Smooth muscle cell of the brain vasculature (primary cell): Measurements from ENCODE around the gene FMO2.

ENCODE experiments used
- DNase-seq: peaks from one replicate; pipeline ENCODE4 v3.0.0-alpha.2; 2012; ENCODE audit warnings: low read depth, low spot score

The FMO2 gene

DNA sequence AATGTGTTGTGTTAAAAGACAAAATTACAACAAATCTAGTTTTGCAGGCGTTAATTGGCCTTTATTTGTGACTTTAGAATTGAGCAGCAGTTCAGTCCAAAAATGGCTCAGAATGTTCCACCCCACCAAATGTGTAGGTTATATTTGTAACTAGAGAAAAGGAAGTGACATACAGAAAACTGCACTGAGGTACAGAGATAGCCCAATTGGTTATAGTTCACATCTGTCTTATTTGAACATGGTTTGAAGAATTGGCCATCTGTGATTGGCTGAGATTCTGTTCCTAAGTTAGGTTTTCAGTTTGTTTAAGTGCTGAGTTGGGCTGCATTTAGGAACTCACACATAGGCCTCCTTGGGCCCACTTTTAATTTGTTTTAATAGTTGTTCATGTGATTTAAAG, 12.0 kb upstream of the FMO2 start:
- no peak for DNase-seq

DNA sequence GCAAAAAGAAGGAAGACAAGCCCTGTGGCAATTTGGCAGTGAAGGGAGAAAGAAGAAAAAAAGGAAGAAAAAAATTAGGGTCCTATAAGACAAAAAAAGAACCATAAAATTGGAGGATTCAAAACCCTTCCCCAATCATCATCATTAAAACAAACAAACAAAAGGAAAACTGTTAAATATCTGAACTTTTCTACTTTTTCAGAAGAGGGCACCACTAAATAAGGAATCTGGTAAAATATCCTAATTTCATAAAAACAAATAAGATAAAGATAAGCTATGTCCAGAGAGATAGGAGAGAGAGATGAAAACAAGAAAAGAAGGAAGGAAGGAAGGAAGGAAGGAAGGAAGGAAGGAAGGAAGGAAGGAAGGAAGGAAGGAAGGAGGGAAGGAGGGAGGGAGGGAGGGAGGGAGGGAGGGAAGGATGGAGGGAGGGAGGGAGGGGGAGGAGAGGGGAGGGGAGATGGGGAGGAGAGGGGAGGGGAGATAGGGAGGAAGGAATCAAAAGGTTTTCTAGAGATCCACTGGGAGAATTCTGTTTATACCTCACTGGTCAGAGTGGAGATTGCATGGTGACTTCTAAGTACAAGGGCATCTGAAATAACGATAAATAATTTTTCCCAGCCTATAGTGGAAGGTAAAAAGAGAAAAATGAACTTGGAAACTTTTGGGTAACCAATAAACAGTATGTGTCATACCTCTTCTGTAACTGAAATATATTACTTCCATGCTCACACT, 10.4 kb upstream of the FMO2 start:
- DNase-seq, result no peak

DNA sequence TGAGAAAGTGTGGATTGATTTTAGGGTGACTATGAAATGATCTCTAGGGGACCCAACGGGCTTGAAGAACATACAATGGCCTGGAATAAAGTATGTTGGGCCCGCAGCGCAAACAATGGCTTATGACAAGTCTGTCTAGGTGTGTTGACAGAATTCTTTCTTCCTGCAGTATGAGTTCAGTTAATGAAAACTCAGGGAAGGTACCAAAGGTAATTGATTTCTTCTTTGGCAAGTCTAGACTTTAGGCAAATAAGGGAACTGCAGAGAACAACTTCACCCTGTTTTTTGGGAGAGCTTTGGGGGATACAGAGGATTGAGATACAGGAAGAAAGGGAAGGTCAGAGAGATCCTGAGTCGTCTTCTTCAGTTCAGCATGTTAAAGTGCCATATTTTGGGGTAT, 7.8 kb upstream of the FMO2 start:
- no peak for DNase-seq

DNA sequence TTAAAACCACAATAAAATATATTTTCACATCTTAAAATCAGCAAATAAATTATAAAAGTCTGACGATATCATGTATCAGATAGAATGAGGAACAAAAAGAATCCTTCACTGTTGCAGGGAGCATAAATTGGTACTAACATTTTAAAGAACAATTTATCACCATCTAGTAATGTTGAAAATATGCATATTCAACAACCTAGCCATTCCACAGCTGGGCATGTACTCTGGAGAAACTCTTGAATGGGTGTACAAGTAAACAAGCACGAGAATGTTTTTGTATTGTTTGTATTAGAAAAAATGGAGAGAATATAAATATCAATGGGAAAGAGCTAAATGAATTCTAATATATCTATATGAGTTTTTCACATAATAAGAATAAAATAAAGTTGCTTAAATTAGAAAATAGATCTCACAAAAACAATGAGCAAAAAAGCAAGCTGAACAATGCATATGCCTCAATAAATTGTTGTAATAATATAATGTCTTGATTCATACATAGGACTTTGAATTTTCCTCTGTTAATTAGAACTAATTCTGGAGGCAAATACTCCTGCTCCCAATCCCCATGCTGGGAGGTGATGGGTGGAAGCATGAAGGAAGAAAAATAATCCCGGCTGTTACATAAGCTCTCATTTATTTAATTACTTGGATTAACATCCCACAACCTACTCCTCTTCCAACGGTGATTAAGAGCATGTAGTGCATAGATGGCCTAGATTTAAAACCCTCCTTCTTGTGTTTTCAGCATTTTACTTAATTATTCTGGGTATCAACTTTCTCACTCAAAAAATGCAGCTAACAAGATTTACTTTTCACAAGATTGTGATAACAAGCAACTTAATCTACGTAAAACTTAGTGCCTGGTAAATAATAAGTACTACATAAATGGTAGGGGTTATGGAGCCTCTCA, 5.5 kb upstream of the FMO2 start:
- no peak for DNase-seq

DNA sequence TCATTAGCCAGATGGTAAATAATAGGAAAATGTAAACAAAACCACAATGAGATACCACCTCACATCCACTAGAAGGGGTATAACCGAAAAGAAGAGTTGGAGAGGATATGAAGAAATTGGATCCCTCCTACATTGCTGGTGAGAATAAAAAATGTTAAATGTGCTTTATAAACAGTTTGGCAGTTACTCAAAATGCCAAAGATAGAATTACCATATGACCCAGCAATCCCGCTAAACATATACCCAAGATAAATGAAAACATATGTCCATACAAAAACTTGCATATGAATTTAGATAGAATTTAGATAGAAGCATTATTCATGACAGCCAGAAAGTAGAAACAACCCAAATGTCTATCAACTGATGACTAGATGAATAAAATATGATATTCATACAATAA, 4.4 kb upstream of the FMO2 start:
- no peak for DNase-seq

DNA sequence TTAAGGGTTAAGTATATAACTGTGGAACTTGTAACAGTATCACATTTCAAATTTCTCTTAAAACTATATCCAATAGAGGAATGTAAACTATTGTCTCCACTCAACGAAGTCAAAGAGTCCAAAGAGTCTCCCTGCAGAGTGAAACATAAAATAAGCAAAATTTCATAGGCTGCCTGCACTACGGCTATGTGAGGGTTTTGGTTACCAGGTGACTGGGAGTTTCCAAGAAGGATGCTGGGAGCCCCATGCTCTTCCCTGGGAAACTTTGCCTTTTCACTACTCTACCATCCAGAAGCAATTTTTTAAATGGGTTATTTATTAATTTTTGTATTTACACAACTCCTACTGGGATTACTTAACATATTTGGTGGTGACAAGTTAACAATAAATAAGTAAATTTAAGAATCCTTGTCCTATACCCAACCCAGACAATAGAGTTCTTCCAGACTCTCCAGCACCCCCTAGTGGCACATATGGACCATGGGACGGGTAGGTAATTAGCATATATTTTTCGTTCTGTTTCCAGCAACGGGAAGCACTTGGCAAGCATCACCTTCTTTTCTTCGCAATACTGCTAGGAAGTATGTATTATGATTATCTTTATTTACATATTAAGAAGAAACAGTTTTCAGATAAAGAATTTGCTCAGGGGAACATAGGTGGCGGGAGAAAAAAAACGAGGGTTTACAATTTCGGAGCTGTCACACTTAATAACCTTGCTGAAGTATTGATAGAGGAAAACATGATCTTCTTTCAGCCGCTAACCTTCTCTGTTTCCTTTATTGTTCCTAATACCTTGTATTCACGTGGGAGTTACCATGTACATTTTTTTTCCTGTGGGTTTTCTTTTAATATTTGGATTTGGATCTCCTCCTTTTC, 3.5 kb downstream of the FMO2 start:
- peak; percentile 24 for DNase-seq

DNA sequence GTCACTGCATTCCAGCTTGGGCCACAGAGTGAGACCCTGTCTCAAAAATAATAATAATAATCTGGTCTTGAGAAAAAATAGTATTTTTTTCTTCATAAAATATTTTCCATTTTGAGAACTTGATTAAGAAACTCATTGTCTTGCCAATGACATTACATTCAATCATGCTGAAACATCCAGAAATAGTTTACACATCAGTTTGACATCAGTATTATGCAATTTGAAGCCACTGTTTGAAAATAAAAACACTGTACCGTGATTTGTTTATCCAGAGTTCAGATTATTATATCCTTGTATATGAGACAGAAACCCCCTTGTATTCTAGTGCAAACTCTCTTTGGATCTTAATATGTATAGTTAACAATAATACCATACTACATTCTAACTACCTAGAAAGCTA, 6.9 kb downstream of the FMO2 start:
- DNase-seq, result no peak

DNA sequence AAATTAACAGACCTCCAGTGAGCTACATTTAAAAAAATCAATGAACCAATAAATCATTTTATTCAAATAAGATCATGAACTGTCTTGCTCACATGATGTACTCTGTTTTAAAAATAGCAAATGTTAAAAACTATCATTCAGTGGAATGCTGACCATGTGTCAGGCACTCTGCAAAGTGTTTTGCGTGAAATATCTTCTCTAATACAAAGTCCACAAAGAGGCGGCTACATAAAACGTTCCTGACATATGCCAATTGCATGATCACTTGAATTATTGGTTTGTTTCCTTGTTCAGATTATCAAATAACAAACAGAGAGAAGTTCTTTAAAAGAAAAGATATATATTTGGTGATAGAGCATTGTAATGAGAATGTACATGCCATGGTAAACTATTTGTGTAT, 10.7 kb downstream of the FMO2 start:
- DNase-seq, result no peak

DNA sequence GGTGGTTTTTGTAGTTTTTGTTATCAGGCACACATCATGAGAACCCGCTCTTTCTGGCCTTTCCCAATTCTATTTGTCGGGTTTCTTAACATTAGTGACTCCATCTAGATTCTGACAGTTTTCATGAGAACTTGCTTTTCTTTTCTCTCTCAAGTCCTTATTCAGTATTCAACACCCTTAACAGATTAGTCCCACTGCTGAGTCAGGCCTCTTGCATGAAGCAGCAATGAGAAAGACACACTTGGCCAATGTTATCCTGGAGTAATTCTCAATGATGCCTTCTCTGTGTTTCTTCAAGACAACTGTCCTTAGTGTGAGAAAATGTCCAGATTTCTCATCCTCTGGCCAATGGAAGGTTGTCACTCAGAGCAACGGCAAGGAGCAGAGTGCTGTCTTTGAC, 11.3 kb downstream of the FMO2 start:
- no peak for DNase-seq

DNA sequence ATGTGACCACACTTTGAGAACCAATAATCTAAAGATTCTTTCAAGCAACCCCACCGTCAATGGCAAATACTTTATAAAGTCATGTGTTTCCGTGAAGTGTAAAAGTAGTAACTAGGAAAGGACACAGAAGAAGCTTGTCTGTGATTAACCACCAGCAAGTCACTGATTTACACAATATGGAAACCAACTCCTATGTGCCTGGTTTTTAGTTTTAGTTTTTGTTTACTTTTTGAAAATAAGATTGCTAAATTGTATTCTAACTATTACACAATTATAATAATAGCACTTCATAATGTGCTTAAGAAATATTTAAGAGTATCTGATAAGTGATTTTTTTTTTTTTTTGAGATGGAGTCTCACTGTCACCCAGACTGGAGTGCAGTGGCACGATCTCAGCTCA, 13.0 kb downstream of the FMO2 start:
- DNase-seq, result no peak

DNA sequence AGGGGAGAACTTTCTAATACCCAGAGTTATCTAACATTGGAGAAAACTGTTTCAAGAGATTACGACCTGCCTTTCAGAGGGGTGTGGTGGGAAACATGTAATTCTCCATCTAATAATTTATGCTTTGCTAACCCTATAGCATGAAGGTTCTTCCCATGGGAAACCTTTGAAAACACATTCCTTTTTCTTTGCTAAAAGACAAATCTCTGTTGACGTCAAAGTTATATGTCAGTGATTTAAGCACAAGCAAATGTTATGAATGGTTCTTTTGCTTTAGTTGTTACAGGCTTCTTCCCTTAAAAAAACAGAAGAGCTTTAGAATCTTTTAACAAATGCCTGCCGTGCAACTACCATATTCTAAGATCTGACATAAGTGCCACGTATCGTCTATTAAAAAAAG, 19.2 kb downstream of the FMO2 start:
- DNase-seq, result no peak

DNA sequence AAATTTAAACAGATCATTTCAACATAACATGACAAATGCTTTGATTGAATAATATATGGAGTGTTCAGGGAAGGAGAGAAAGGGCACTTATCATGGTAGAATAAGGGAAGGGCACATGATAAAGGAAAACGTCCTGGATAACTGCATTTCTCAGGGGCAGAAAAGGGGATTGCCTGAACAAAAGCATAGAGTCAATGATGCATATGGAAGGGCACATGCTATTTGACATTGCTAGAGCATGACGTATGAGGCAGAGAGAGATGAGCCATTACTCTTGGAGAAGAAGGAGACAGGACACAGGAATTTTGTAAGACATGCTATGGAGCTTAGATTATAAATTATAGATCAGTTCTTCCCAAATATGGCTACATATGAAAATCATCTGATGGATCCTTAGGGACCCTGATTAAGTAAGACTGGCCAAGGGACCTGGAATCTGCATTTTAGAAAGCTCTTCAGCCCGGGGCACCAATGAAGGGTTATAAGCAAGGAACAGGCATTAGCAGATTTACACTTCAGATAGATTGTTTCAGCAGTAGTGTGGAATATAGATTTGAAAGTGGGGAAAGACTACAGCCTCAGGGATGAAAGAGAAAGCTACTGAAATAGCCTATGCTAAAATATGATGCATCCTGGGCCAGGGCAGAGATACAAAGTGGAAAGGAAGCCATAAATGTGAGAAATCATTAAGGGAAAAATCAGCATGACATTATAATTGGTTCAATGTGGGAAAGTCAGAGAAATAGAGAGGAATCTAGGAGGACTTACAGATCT, 21.3 kb downstream of the FMO2 start:
- DNase-seq, result no peak

DNA sequence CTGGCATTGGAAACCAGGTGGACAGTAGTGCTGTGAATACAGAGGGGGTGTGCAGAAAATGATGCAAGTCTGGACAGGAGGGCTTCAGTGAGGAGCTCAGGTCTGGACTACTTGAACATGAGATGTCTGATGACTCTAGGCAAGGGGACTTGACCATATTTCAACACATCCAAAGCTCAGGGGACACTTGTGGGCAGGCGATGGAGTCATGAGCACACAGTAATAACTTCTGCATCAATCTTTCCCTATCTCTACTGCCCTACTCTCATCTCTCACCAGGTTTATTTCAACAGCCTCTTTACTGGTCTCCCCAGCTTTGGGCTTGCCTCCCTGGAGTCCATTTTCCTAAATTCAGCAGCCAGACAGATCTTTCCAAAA, 21.9 kb downstream of the FMO2 start:
- DNase-seq, result no peak

DNA sequence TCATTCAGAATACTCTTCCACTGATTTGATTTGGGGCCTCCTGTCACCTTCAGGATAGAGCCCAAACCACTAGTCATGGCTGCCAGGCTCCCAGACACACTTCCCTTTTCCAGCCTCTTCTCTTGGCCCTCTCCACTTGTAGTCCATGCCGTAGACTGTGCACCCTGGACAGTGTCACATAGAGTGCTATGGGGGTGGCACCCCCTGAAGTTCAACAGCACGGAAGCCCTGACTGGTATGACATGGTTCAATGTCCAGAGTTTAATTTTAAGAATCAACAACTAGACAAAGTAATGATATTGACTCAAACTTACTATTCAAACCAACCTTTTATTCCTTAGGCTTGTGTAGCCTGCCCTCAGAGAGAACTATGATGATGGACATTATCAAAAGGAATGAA, 22.3 kb downstream of the FMO2 start:
- DNase-seq, result no peak

DNA sequence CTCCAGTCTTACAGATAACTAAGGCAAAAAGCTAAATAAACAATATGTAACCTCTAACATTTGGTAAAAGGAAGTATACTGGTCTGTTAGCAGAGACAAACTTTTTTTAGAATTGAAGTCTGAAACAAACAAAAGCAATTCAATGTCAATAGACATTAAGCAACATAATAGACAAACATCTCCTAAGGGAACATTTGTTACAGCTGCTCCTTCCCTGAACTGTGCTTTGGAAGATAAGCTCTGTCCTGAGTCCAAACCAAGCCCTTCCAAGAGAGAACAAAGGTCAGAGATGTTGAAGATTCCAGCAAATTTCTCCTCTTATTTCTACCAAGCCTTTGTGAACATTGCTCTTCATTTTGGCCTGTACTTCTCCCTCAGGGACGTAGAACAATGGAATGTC, 25.3 kb downstream of the FMO2 start:
- DNase-seq, result no peak

DNA sequence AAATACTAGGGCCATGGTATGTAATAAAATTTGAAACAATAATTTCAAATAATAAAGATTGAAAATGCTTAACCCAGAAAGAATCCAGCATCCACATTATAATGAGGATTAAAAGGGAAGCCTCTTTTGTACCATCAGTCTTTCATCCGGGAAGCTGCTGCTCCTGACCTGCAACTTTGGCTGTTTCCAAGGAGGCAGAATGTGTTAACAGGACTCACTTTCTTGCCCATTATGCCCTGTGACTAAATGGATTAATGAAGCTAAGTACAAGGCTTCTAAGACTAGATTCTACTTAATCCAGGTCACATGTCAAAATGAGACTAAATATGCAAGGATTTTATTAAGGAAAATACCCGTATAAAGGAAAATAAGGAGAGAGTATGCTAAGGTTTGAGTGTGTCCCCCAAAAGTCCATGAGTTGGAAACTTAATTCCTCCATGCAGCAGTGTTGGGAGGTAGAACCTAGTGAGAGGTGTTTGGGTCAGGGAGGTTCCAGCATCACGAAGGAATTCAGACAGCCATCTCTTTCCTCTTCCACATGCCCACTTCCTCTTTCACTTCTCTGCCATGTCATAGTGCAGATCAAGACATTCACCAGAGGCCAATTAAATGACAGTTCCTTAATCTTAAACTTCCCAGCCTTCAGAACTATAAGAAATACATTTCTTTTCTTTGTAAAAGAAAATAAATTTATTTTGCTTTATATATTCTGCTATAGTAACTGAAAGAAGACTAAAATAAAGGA, 27.7 kb downstream of the FMO2 start:
- DNase-seq, result no peak

DNA sequence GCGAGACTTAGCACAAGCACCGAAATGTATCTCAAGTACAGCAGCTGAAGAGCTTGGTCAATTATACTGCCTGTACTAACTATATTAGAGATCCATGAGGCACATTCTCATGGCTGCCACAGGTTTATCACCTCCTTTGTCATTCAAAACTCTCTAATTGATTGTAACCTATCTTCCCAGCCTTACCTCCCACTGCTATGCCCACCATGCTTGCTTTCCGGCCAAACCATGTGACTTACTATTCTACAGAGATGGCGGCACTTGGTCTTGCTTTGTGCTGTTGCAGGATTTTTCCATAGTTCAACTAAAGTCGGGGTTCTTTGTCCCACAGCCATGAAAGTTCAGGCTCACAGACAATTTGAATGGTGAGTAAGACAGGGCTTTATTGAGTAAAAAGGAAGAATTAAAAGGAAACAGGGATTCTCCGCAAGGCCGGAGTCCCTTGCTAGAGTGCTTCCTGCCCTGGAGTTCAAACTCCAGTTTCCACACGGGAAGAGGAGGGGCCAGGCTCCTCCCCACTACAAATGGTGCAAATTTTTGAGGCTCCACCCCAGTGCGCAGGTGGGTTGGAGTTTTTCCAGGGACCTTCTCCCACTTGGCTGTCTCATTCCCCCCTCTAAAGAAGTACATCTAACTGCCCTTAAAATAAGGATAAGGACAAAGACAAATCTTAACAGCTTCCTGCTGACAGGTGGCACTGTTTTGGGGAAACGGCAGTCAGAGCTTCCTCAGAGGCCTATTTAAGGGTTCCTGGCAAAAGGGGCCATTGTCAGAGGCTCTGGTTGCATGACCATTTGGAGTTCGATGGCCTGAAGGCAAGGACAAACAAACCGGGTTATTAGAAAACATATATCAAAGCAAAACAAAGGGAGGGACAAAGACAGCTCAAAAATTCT, 28.7 kb downstream of the FMO2 start:
- no peak for DNase-seq

DNA sequence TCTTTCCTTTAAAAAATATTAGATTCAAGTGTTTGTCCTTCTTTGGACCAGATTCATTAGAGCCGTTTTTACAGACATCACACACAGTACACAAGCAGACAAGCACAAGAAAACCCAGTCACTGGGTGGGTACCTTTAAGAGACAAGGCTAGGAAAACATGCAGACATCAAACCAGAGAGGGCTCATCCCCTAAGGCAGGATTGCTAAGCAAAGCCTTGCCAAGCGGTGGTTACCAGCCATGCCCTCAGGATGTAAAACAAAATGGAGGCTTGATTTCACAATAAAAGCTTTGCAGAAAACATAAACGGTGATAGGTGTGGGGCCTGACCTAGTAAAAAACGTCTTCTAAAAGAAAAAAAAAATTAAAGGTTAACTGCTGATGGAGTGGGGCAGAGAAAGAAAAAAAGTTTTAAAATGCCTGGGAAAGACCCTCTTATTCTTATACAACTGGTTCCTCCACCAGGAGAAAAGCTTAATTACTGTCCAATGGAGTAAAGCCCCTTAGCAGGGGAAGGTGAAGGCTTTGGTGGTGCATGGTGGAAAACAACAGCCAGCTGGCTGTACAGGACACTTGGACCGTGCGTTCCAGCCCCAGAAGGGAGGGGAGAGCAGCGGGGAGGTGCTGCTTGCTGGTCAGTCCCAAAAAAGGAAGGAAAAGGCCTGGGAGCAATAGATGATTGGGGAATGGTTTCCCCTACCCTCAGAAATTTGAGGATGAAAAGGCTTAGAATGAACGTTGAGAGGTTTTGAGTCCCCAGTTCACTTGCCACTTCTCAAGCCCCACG, 32.8 kb downstream of the FMO2 start:
- no peak for DNase-seq

DNA sequence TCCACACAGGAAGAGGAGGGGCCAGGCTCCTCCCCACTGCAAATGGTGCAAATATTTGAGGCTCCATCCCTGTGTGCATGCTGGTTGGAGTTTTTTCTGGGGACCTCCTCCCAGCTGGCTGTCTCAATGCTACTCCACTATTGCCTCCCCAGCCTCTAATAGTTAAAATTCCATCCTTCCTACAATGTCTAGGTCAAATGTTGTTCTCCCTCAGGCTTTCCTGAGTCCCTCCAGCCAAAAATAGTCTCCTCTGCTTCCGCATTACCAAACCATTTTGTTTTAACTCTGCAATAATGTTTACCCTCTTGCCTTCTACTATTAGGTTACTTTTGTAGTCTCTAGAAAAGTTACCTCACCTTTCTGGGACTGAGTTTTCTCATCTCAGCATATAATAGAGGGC, 33.6 kb downstream of the FMO2 start:
- DNase-seq, result no peak
